Ureter (tissue), 1 donor: ENCODE results near the gene ARHGAP19. TPM values are rescaled to one million over a fixed set of nuclear protein-coding genes. Genes with fewer than 3 reads are reported as not detected.

ENCODE experiments used
- DNase-seq: peaks from one replicate; pipeline ENCODE4 v3.0.0-alpha.2; 2020; ENCODE audit warnings: low spot score
- total RNA-seq: library from RNA; stranded (reverse); gene quantifications from one replicate; pipeline ENCODE4 v1.2.4, GENCODE V29; 2023
- donor health status: DM: yes; HTN: yes; CAD: no.

Gene ARHGAP19
- total RNA-seq, 1 donor from 2014 or later, result 8.3 TPM

DNA sequence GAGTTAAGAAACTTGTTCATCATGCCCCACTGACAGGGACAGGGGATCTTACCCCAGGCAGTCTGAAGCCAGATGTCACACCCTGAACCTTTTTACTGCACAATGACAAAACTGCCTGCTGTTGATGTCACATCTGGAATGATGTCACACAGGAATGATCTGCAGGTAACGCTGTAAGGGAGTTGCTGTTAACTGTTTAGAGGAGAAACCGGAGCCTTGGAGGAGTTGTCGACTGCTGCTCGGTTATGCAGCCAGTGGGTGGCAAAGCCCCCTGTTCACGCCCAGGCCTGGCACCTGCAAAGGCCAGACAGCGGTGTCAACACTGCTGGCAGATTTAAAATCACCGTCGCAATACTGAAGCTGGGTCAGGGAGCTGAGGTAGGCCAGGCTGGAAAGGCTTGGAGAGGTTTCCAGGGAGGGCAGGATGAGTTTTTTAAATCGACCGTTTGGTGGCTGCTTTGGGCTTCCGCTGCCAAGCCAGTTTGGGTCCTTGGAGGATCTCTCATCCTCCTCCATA, 96.7 kb downstream of the ARHGAP19 start:
- no peak for DNase-seq

DNA sequence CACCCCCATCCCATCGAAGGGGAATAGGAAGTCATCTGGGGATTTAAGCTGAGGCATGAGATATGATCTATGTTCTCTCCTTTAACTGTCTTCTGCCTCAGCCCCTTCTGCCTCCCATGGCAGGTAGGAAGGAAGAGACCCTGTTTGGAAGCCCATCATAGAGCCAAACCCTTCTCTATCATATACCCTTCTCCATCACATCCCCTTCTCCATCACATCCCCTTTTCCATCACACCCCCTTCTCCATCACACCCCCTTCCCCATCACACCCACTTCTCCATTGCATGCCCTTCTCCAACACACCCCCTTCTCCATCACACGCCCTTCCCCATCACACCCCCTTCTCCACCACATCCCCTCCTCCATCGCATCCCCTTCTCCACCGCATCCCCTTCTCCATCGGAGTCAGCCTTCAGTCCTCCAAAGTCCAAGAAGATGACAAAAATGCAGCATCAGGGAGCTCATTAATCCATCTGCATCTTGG, 99.4 kb downstream of the ARHGAP19 start:
- DNase-seq, result no peak

DNA sequence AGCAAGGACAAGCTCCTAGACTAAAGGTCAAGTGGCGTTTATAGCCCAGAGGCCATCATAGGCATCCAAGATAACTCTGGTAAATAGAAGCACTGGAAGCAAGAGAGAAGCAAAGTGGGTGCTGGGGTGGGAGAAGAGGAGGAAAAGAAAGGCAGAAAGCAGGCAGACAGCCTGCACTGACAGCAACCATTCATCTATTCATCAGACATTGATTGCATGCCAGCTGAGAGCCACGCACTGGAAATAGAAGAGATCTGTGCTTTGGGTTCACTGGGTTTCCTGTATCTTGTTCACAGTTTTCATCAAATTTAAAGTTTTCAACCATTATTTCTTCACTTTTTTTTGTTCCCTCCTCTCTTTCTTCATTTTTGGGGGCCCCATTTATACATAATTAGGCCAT, 102.0 kb downstream of the ARHGAP19 start:
- no peak for DNase-seq

DNA sequence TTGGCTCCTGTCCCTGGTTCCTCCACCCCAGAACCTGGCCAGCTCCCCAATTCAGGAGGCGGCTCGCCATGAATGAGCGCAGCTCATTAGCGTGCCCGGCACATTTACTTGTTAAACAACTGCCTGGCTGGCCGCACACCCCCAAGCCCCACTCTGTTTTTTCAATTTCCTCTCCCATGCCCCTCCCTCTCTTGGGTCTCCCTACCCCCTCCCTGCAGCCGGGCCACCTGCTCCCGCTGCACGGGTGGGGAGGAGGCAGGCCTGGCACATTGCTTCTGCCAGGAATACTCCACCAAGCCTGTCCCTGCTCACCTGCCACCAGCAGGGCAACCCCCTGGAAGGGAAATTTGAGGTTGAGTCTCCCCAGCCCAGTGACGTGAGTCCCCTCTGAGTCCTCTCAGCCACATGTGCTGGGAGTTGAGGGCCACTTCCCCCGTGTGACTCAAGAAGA, 104.2 kb downstream of the ARHGAP19 start:
- no peak for DNase-seq

DNA sequence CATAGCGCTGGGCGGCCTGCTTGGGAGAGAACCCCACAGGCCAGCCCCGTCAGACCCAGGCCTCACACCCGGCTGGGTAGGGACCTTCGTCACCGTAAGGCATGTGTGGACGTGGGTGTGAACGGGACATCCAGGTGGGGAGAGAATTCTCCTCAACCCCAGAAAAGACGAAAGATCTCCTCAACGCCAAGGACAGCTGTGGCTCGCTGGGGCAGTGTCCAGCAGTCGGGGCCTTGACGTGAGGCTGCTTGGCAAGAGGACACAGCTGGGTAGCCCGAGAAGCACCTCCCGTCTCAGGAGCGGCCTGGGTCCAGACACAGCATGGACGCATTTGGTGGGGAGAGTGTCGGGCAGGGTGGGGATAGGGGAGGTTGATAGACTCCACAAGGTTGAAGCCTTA, 105.5 kb downstream of the ARHGAP19 start:
- no peak for DNase-seq

DNA sequence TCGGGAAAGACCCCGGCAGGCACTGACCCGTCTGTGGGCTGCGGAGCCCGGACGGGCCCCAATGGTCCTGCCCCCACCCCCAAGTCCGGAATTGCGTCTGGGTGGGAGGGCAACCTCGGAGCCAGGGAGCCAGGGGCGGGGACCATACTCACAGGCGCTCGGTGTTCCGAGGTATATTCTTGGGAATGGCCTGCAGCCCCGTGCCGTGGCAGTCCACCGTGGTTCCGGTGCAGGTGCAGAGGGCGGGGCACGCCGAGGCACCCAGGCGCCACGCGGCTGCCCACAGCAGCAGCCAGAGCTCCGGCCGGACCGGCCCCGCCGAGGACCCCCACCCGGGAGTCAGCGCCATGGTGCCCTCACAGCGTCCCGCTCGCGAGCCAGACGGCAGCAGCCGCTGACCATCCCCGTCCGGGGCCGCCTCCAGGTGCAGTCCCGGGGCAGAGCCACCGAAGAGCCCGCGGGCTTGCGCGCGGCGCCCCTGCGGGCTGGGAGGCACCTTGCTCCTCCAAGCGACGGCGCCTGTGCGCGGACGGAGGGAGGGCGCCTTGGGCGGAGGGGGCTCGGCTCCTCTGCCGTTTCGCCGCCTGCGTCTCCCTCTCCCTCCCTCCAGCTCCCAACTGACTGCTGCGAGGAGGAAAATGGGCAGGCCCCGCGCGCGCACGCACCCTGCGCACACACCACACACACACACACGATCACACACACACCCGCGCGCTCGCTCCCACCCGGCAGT, 106.9 kb downstream of the ARHGAP19 start, which contains the start of gene SLIT1:
TSS of gene SLIT1 (minus strand) at position 634 of the 733 bp plus-strand sequence. CDS start at position 349, 285 bp downstream.
- no peak for DNase-seq

DNA sequence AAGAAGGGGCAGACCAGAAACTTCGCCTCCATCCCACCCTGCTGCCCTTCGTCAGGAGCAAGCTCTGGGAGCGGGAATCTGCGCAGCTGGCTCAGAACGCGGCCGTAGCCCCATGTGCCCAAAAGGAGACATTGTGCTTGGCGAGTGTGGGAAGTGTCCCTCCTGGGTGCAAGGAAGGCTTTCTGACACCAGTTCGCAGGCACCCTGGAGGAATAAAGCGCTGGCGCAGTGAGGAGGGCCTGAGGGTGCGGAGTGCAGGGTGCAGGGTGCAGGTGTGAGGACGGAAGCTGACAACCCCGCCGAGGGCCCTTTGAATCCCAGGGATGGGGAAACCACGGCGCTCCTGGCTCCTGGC, 107.5 kb downstream of the ARHGAP19 start:
- no peak for DNase-seq

DNA sequence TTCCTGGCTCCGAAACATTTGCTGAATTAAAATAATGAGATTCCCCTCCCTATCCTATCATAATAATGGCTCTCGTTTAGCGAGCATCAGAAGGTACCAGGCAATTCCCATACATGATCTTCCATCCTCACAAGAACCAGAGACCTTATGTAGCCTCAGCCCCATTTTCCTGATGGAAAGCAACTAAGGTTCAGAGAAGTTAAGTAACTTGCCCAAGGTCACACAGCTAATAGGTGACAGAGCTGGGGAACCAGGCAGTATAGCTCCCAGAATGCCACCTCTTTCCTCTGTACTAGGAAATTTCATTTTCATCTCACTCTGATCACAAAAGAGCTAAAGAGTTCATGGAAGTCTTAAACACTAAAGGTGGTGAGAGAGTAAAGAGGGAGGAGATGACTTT, 109.1 kb downstream of the ARHGAP19 start:
- no peak for DNase-seq

DNA sequence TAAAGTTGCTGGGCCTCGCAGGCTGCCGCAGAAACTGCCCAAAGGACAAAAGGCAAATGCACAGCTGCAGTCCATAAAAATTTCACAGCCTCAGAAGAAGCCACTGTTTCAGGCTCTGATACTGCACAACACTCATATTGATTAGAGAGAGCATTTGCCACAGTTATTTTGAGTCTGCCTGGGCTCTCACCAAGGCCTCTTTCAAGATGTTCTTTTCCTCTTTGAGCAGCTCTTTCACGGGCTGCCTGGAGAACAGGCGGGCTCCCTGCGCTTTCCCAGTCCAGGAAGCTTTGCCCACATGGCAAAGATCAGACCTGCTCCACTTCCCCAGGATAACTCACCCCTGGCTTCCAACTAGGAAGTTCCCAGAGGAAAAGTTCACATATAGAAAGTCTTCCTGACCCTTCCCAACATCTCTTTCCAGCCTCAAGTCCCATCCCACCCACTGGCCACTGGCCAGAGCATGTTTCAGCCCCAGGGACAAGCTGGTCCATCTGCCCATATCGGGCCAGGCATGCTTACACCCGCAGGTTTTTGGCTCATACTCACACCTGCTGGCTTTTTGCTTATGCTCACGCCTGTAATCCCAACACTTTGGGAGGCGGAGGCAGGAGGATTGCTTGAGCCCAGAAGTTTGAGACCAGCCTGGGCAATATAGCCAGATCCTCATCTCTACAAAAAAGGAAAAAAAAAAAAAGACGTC, 110.0 kb downstream of the ARHGAP19 start:
- no peak for DNase-seq

DNA sequence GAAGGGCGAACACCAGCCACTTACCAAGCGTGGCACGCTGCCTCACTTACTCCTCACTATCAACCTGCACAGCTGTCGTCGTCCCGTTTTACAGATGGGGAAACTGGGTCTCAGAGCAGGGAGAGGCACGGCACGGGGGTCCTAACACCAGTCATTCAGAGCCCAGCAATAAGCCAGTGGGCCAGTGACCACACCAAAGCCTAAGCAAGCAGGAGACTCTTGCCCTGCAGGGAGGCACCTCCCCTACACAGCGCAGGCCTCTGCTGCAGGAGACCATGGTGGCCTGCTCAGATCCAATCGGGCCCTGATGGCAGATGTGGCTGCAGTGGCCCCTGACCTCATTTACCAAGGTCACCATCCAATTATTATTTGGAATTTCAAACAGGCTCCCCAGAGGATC, 111.5 kb downstream of the ARHGAP19 start:
- no peak for DNase-seq

DNA sequence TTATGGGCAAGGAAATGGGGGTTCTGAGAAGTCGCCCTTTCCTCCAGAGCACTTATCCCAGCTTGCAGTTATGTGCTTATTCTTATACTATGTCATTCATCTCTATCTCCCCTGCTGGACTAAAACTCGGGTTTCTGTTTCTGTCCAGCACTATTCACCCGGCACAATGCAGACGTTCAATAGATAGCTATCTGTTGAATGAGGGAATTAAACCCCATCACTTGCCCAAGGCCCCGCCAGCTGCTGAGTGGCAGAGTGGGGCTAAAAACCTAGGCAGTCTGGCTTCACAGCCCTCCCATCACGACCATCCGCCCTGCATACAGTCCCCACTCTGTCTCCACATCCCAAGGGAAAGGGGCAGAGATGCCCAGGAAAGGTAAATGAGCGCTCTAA, 112.1 kb downstream of the ARHGAP19 start:
- no peak for DNase-seq

DNA sequence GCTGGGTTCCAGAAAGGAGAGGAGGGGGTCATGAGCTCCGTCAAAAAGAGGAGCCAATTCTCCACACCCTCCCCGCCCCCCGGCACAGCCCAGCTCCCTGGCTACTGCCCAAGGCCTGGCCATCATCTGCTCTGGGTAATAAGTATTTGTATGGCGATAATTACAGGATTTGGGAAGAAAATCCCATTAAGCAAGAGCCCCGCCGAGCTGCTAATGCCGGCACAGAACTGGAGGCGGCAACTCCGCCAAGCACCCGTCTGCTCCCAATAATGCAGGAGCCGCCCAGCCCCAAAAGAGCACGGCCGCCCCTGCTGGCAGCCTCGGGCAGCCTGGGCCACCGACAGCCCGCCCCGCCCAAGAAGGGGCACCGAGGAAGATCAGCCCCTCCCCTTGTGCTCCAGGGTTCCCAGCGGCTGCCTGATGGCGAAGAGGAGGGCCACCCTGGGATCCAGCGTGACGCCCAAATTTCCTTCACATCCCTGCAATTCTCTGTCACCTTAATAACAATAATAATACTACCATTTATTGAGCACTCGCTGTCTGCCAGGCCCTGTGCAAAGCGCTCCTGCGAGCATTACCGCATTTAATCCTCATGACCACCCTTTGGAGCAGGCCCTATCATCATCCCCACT, 112.6 kb downstream of the ARHGAP19 start:
- no peak for DNase-seq

DNA sequence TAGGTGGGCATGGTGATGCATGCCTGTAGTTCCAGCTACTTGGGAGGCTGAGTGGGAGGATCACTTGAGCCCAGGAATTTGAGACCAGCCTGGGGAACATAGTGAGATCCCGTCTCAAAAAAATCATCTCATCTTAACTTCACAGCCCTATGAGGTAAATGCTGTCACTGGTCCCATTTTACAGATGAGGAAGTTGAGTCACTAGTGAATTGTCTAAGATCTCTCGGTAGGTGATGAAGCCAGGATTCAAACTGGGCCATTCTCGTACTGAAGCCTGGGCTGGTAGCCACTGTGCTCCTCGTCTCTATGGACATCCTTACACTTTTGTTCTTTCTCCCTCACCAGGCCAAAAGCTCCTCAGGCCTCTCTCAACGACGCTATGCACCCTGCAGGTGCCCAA, 113.1 kb downstream of the ARHGAP19 start:
- no peak for DNase-seq

DNA sequence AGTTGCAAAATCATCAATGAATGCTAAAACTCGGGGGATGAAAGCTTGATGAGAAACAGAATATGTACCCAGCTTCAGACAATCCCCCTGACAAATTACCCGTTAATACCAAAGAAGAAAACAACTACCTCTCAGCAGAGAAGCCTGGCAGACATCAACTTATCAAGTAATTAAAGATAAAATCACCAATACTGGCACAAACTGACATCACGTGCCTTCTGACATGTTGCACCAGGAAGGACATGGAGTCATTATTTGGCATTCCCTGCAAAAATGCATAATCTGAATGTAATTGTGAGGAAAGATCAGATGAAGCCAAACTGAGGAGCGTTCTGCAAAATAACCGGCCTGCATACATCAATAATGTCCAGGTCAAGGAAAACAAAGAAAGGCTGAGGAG, 114.4 kb downstream of the ARHGAP19 start:
- DNase-seq, result no peak

DNA sequence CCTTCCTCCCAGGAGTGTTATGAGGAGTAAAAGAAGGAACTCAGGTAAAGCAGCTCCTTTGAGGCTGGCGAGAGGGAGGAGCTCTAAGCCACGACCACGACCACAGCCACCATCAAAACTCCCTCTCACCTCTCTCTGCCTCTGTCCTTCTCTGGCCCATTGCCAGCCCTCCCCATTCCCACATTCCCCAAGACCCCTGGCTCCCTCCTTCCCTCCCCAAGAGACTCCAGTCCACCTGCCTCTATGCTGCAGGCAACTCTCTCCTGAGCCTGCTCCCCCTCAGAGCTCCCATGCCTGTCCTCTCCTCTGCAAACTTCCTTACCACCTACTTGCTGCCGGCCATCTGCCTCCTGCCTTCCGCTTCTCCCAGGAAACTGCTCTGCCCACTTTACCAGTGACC, 116.2 kb downstream of the ARHGAP19 start:
- no peak for DNase-seq

DNA sequence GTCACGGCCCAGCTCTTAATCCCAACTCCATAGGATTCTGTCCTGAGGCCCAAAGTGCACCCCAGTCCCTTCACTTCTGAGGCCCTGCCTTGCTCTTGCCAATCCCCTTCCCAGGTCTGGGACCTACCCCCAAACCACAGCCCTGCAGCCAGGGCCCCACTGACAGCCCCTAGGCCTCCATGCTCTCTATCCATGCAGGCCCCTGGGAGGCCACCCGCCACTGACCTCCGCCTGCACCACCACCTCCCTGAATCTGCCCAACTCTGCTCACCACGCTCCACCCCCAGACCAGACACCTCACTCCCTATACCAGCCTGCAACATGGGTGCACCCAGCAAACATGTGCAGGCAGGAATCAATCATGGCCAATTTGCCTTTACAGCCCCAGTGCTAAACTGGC, 116.9 kb downstream of the ARHGAP19 start:
- DNase-seq, result no peak

DNA sequence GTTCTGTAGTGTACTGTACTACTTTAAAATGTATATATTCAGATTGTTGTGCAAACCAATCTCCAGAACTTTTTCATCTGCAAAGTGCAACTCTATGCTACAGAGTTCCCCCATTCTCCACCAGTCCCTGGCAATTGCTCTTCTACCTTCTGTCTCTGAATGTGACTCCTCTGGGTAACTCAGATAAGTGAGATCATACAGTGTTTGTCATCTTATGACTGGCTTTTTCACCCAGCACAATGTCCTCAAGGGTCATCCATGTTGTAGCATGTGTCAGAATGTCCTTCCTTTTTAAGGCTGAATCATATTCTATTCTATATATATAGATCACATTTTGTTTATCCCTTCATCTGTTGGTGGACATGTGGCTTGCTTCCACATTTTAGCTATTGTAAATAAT, 117.5 kb downstream of the ARHGAP19 start:
- no peak for DNase-seq

DNA sequence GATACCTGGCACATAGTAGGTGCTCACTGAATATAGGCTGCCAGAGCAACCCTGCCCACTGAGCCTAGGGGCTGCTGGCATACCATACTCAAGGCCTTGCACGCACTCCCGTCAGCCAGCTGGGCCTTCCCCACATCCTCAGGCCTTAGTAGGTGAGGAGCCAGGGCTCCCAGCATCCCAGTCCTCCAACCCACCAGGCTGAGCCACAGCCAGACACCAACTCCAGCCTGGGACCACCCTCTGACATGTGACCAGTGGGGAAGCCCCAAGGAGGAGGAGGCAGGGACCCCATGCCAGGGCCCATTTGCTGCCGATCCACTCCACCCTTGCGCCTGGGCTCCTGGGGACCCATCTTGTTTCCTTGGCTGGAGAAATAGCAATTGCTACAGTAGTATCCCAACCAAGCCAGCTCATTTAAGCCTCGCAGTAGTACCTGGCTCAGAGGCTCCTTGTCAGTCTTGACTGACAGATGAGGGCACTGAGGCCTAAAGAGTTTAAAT, 118.1 kb downstream of the ARHGAP19 start:
- DNase-seq, result no peak

DNA sequence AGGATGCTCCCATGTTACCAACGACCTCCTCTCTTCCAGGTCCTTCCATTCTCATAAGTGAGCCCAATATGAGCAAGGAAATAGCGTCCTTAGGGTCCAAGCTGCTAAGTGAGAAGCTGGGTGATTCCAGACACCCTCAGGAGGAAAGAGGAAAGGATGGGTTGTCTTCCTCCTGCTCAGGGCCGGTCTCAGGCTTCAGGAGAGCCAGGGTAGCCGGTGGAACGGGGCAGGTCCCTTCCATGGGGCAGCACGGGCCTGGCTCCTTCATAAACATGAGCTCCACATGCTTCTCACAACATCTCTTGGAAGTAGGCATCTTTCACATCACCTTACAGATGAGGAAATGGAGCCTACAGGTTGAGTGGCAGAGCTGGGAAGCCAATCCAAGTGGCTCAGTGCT, 119.4 kb downstream of the ARHGAP19 start:
- no peak for DNase-seq
